Measurements from ENCODE around the gene ALG1. TPM values are rescaled to one million over a fixed set of nuclear protein-coding genes. Genes with fewer than 3 reads are reported as not detected.

Gene ALG1
- total RNA-seq (ENCODE audit: low replicate concordance), result 32.9 and 37.7 TPM in 2 replicates

- H3K4me3 ChIP-seq (ENCODE audit: low read depth, low read length), result peak within 1 kb of the TSS; percentile 85
- no peak for TF ChIP-seq CTCF (IDR thresholded peaks at IDR 0.05; ENCODE audit: insufficient read depth, low read length)
- DNase-seq (ENCODE audit: low read depth), result peak; percentile 87
Observed at GRCh38 chr16:5071681-5072333, at the start of gene ALG1. ALG1 (plus strand) TSS chr16:5071843; CDS start chr16:5071850, 7 bp downstream.

- H3K4me3 ChIP-seq (ENCODE audit: low read depth, low read length), result no peak overlapping the region
- DNase-seq (ENCODE audit: low read depth), result no peak
- no peak for TF ChIP-seq CTCF (IDR thresholded peaks at IDR 0.05; ENCODE audit: insufficient read depth, low read length)
Observed at GRCh38 chr16:5022521-5022920, 49.1 kb upstream of the ALG1 start.

GRCh38 chr16:5024632-5025031, 47.0 kb upstream of the ALG1 start:
- DNase-seq (ENCODE audit: low read depth), result peak; percentile 17
- no peak for TF ChIP-seq CTCF (IDR thresholded peaks at IDR 0.05; ENCODE audit: insufficient read depth, low read length)

GRCh38 chr16:5025171-5025632, 46.4 kb upstream of the ALG1 start:
- TF ChIP-seq CTCF (IDR thresholded peaks at IDR 0.05; ENCODE audit: insufficient read depth, low read length), result peak; percentile 29
- no peak overlapping the region for H3K4me3 ChIP-seq (ENCODE audit: low read depth, low read length)
- no peak for DNase-seq (ENCODE audit: low read depth)

More at GRCh38 chr16:5024632-5025031, 47.0 kb upstream of the ALG1 start:
- H3K4me3 ChIP-seq (ENCODE audit: low read depth, low read length), result no peak overlapping the region

- DNase-seq (ENCODE audit: low read depth), result no peak
- no peak for TF ChIP-seq CTCF (IDR thresholded peaks at IDR 0.05; ENCODE audit: insufficient read depth, low read length)
- H3K4me3 ChIP-seq (ENCODE audit: low read depth, low read length), result no peak overlapping the region
Observed at GRCh38 chr16:5026664-5027063, 45.0 kb upstream of the ALG1 start.

- no peak for TF ChIP-seq CTCF (IDR thresholded peaks at IDR 0.05; ENCODE audit: insufficient read depth, low read length)
- no peak overlapping the region for H3K4me3 ChIP-seq (ENCODE audit: low read depth, low read length)
- DNase-seq (ENCODE audit: low read depth), result no peak
Observed at GRCh38 chr16:5027086-5027485, 44.6 kb upstream of the ALG1 start.

Measured in fibroblast of the aortic adventitia (primary cell).